ENCODE results near the gene ZNF783. TPM values are rescaled to one million over a fixed set of nuclear protein-coding genes. Genes with fewer than 3 reads are reported as not detected.
"Not testable (repeated sequence)": the region's sequence is repeated elsewhere in the genome, so short reads cannot be mapped to it uniquely, and the experiment has no call there.

Gene ZNF783
- total and polyA plus RNA-seq, 8 donors: 11.5 to 21.9 (median 16.2) TPM

GRCh38 chr7:149330914-149331567, 69.0 kb downstream of the ZNF783 start:
- ATAC-seq (no peak), DNase-seq (no peak)
- no peaks in the 10 kb centered on the region for H3K27me3 ChIP-seq
- no peak for TF ChIP-seq CTCF (IDR thresholded peaks at IDR 0.05)
- intact Hi-C loops (cut with DNase I): no loop called here
- H3K36me3 ChIP-seq: no peaks in the 10 kb centered on the region
- no peak overlapping the region for H3K27ac ChIP-seq
- no peaks in the 10 kb centered on the region for H3K9me3 ChIP-seq
- H3K4me3 ChIP-seq: no peak overlapping the region
- H3K4me1 ChIP-seq: no peaks in the 10 kb centered on the region

- not testable (repeated sequence) for H3K27ac ChIP-seq, ATAC-seq
These were observed 70.8 kb downstream of the ZNF783 start for GRCh38 chr7:149332602-149333320.

GRCh38 chr7:149333321-149333717, 71.3 kb downstream of the ZNF783 start:
- no peak for ATAC-seq
- intact Hi-C loops (cut with DNase I): no loop called here
- H3K36me3 ChIP-seq: no peaks in the 10 kb centered on the region
- no peak for DNase-seq
- H3K9me3 ChIP-seq: peaks cover 0 to 7% of the 10 kb centered on the region in 2 donors
- no peak overlapping the region for H3K27ac ChIP-seq
- H3K27me3 ChIP-seq: no peaks in the 10 kb centered on the region
- no peaks in the 10 kb centered on the region for H3K4me1 ChIP-seq
- no peak overlapping the region for H3K4me3 ChIP-seq
- no peak for TF ChIP-seq CTCF (IDR thresholded peaks at IDR 0.05)

More at GRCh38 chr7:149332602-149333320, 70.8 kb downstream of the ZNF783 start:
- H3K4me1 ChIP-seq; H3K36me3 ChIP-seq; H3K9me3 ChIP-seq; DNase-seq; intact Hi-C loops (cut with DNase I); H3K27me3 ChIP-seq; H3K4me3 ChIP-seq: not testable (repeated sequence)

- no peaks in the 10 kb centered on the region for H3K4me1 ChIP-seq
- H3K9me3 ChIP-seq: peaks cover 0 to 7% of the 10 kb centered on the region in 2 donors
- H3K27me3 ChIP-seq: no peaks in the 10 kb centered on the region
- intact Hi-C loops (cut with DNase I): no loop called here
- no peak overlapping the region for H3K27ac ChIP-seq
- ATAC-seq (no peak), DNase-seq (no peak)
- H3K4me3 ChIP-seq: no peak overlapping the region
- no peaks in the 10 kb centered on the region for H3K36me3 ChIP-seq
- no peak for TF ChIP-seq CTCF (IDR thresholded peaks at IDR 0.05)
These were observed 72.2 kb downstream of the ZNF783 start for GRCh38 chr7:149334219-149334618.

Other genes with a start within 250 kb of the ZNF783 start
- gene PDIA4, start 233.7 kb upstream of the ZNF783 start, total RNA-seq: 100 to 1,000 TPM; 204 to 239 TPM
- gene PDIA4, start 233.7 kb upstream of the ZNF783 start, polyA plus RNA-seq (ENCODE audit: insufficient read length in 6 of 6): 100 to 1,000 TPM; 136 to 176 (median 168) TPM
- 1 to 10 TPM; 5.2 to 6.9 TPM for gene ZNF786, start 171.5 kb upstream of the ZNF783 start, total RNA-seq
- 1 to 10 TPM; 6.4 to 8.7 (median 7.1) TPM for gene ZNF786, start 171.5 kb upstream of the ZNF783 start, polyA plus RNA-seq (ENCODE audit: insufficient read length in 6 of 6)
- gene ZNF425, start 135.9 kb upstream of the ZNF783 start, total RNA-seq: 1 to 10 TPM; 1.3 to 1.5 TPM
- 1 to 10 TPM; 4.0 to 5.4 (median 4.6) TPM for gene ZNF425, start 135.9 kb upstream of the ZNF783 start, polyA plus RNA-seq (ENCODE audit: insufficient read length in 6 of 6)
- gene ZNF398, start 114.7 kb upstream of the ZNF783 start, total RNA-seq: 10 to 100 TPM; 11.2 to 13.7 TPM
- 10 to 100 TPM; 11.6 to 15.6 (median 13.1) TPM for gene ZNF398, start 114.7 kb upstream of the ZNF783 start, polyA plus RNA-seq (ENCODE audit: insufficient read length in 6 of 6)
- gene ZNF282, start 66.7 kb upstream of the ZNF783 start, total RNA-seq: 10 to 100 TPM; 20.1 to 20.3 TPM
- gene ZNF282, start 66.7 kb upstream of the ZNF783 start, polyA plus RNA-seq (ENCODE audit: insufficient read length in 6 of 6): 10 to 100 TPM; 23.6 to 26.0 (median 24.4) TPM
- gene ZNF212, start 22.5 kb upstream of the ZNF783 start, total RNA-seq: 1 to 10 TPM; 7.4 to 9.0 TPM
- 10 to 100 TPM; 14.6 to 18.1 (median 16.7) TPM for gene ZNF212, start 22.5 kb upstream of the ZNF783 start, polyA plus RNA-seq (ENCODE audit: insufficient read length in 6 of 6)
- gene ZNF777, start 198.9 kb downstream of the ZNF783 start, total RNA-seq: 1 to 10 TPM; 9.3 to 9.5 TPM
- 10 to 100 TPM; 11.3 to 14.0 (median 12.9) TPM for gene ZNF777, start 198.9 kb downstream of the ZNF783 start, polyA plus RNA-seq (ENCODE audit: insufficient read length in 6 of 6)
- 10 to 100 TPM; 19.9 to 22.9 TPM for gene ZNF746, start 235.6 kb downstream of the ZNF783 start, total RNA-seq
- gene ZNF746, start 235.6 kb downstream of the ZNF783 start, polyA plus RNA-seq (ENCODE audit: insufficient read length in 6 of 6): 10 to 100 TPM; 13.4 to 18.2 (median 15.2) TPM